ENCODE data around the gene XXYLT1.
"Not testable (repeated sequence)": the region's sequence is repeated elsewhere in the genome, so short reads cannot be mapped to it uniquely, and the experiment has no call there.

Gene XXYLT1

GRCh38 chr3:195042743-195043606 lies 228.0 kb downstream of the XXYLT1 start:
- DNase-seq (ENCODE audit: low read depth in 2 of 2), result no peak

- DNase-seq (ENCODE audit: low read depth in 2 of 2), result no peak
Measured at GRCh38 chr3:195041871-195042742, 228.9 kb downstream of the XXYLT1 start.

GRCh38 chr3:195040773-195041520 lies 230.0 kb downstream of the XXYLT1 start:
- no peak for DNase-seq (ENCODE audit: low read depth in 2 of 2)

GRCh38 chr3:195040094-195040493 lies 230.9 kb downstream of the XXYLT1 start:
- no peak for DNase-seq (ENCODE audit: low read depth in 2 of 2)

GRCh38 chr3:195039180-195039843 lies 231.6 kb downstream of the XXYLT1 start:
- no peak for DNase-seq (ENCODE audit: low read depth in 2 of 2)

- no peak for DNase-seq (ENCODE audit: low read depth in 2 of 2)
Measured at GRCh38 chr3:195038161-195038560, 232.8 kb downstream of the XXYLT1 start.

GRCh38 chr3:195037586-195037985 lies 233.4 kb downstream of the XXYLT1 start:
- not testable (repeated sequence) for DNase-seq (ENCODE audit: low read depth in 2 of 2)

- no peak for DNase-seq (ENCODE audit: low read depth in 2 of 2)
Measured at GRCh38 chr3:195036974-195037373, 234.0 kb downstream of the XXYLT1 start.

- DNase-seq (ENCODE audit: low read depth in 2 of 2), result no peak
Measured at GRCh38 chr3:195036574-195036973, 234.4 kb downstream of the XXYLT1 start.

GRCh38 chr3:195036203-195036505 lies 234.8 kb downstream of the XXYLT1 start:
- DNase-seq (ENCODE audit: low read depth in 2 of 2), result no peak

GRCh38 chr3:195035345-195036202 lies 235.4 kb downstream of the XXYLT1 start:
- DNase-seq (ENCODE audit: low read depth in 2 of 2), result no peak

- DNase-seq (ENCODE audit: low read depth in 2 of 2), result no peak
Measured at GRCh38 chr3:195034541-195034940, 236.4 kb downstream of the XXYLT1 start.

- DNase-seq (ENCODE audit: low read depth in 2 of 2), result no peak
Measured at GRCh38 chr3:195034101-195034500, 236.9 kb downstream of the XXYLT1 start.

- no peak for DNase-seq (ENCODE audit: low read depth in 2 of 2)
Measured at GRCh38 chr3:195033531-195034091, 237.3 kb downstream of the XXYLT1 start.

- no peak for DNase-seq (ENCODE audit: low read depth in 2 of 2)
Measured at GRCh38 chr3:195032955-195033354, 238.0 kb downstream of the XXYLT1 start.

- DNase-seq (ENCODE audit: low read depth in 2 of 2), result no peak
Measured at GRCh38 chr3:195032106-195032759, 238.7 kb downstream of the XXYLT1 start.

GRCh38 chr3:195031574-195032003 lies 239.4 kb downstream of the XXYLT1 start:
- no peak for DNase-seq (ENCODE audit: low read depth in 2 of 2)

GRCh38 chr3:195030791-195031321 lies 240.1 kb downstream of the XXYLT1 start:
- DNase-seq (ENCODE audit: low read depth in 2 of 2), result no peak

- DNase-seq (ENCODE audit: low read depth in 2 of 2), result no peak
Measured at GRCh38 chr3:195028877-195029606, 241.9 kb downstream of the XXYLT1 start.

All from stimulated activated CD4-positive, alpha-beta T cell treated with anti-CD3 and anti-CD28 coated beads, Interleukin-15, amount 100 ng/mL, for 48 hours (primary cell).